ENCODE results near the gene SFTPD. TPM values are rescaled to one million over a fixed set of nuclear protein-coding genes. Genes with fewer than 3 reads are reported as not detected.

SFTPD gene
- total RNA-seq, 1 experiment from 2014 or later, result not detected

DNA sequence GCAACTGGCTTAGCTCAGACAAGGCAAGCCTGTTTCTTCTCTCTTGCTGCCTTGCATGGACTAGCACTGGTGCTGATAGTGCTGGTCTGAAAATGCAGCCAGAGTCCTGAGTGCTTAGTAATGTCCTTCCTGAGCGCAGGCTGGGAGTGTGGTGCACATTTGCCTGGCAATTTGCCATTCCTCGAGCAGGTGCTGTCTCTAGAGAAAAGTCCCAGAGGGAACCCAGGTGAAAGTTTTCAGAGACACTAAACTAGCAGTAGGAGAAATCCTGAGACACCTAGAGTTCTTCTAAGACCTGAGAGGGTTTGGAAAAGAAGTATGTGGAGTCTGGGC, 1.9 kb downstream of the SFTPD start:
- no peaks in the 10 kb centered on the region for H3K9me3 Mint-ChIP-seq (ENCODE audit: low read depth, unreplicated experiment)
- intact Hi-C loops (cut with micrococcal nuclease; ENCODE audit: unreplicated experiment), result no loop called here
- DNase-seq, result no peak
- no peak overlapping the region for H3K4me3 Mint-ChIP-seq (ENCODE audit: low read depth, unreplicated experiment)
- H3K27me3 Mint-ChIP-seq (ENCODE audit: unreplicated experiment), result peaks cover 97% of the 10 kb centered on the region
- TF ChIP-seq, protein P1, sequence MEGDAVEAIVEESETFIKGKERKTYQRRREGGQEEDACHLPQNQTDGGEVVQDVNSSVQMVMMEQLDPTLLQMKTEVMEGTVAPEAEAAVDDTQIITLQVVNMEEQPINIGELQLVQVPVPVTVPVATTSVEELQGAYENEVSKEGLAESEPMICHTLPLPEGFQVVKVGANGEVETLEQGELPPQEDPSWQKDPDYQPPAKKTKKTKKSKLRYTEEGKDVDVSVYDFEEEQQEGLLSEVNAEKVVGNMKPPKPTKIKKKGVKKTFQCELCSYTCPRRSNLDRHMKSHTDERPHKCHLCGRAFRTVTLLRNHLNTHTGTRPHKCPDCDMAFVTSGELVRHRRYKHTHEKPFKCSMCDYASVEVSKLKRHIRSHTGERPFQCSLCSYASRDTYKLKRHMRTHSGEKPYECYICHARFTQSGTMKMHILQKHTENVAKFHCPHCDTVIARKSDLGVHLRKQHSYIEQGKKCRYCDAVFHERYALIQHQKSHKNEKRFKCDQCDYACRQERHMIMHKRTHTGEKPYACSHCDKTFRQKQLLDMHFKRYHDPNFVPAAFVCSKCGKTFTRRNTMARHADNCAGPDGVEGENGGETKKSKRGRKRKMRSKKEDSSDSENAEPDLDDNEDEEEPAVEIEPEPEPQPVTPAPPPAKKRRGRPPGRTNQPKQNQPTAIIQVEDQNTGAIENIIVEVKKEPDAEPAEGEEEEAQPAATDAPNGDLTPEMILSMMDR (IDR thresholded peaks at IDR 0.05; ENCODE audit: unreplicated experiment), result no peak
- no peak overlapping the region for H3K27ac Mint-ChIP-seq (ENCODE audit: unreplicated experiment)
- peaks cover 8% of the 10 kb centered on the region for H3K4me1 Mint-ChIP-seq (ENCODE audit: low read depth, unreplicated experiment)
- no peaks in the 10 kb centered on the region for H3K36me3 Mint-ChIP-seq (ENCODE audit: insufficient read depth, unreplicated experiment)
- no TSS peak for BruUV-seq (replicated peaks)
- CTCF ChIA-PET, result no interaction called here

DNA sequence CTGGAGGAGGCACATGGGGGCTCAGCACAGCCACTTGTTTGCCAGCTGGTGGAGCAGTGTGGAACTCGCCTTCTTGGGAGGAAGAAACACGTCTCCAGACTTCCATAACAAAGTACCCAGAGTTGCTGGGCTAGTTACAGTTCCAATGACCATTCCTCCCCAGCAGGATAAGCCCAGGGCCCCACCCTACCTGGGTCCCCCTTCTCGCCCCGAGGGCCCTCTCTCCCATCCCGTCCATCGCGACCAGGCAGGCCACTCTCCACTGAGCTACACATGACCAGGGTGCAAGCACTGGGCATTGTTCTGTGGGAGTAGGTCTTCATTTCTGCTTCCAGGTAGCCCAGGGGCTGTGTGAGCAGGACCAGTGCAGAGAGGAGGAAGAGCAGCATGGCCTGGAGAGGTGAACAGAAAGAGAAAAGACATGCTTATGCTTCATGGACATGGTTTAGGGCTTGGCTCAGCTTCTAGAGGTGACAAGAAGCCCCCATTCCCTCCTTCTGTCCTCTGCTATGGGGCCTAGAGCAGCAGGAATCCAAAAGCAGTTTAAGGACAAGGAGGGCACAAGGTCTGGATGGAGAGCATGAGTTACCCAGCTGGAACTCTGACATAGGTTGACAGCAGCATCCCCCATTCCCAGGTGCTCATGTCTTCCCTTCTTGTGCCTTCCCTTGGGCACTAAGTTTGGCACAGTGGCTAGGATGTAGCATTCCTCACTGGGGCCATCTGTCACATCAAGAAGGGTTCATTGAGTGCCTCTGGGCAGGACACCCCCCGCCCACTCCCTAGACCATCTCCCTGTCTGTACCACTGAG, 2.4 kb downstream of the SFTPD start:
- no peak for DNase-seq
- BruUV-seq (replicated peaks), result no TSS peak
- CTCF ChIA-PET, result no interaction called here
- Mint-ChIP-seq H3K27me3 (ENCODE audit: unreplicated experiment) (peaks cover 97% of the 10 kb centered on the region), H3K4me3 (ENCODE audit: low read depth, unreplicated experiment) (no peak overlapping the region), H3K36me3 (ENCODE audit: insufficient read depth, unreplicated experiment) (no peaks in the 10 kb centered on the region), H3K4me1 (ENCODE audit: low read depth, unreplicated experiment) (peaks cover 8% of the 10 kb centered on the region), H3K27ac (ENCODE audit: unreplicated experiment) (no peak overlapping the region), H3K9me3 (ENCODE audit: low read depth, unreplicated experiment) (no peaks in the 10 kb centered on the region)
- TF ChIP-seq, protein P1 (IDR thresholded peaks at IDR 0.05; ENCODE audit: unreplicated experiment), result no peak
- intact Hi-C loops (cut with micrococcal nuclease; ENCODE audit: unreplicated experiment), result no loop called here

DNA sequence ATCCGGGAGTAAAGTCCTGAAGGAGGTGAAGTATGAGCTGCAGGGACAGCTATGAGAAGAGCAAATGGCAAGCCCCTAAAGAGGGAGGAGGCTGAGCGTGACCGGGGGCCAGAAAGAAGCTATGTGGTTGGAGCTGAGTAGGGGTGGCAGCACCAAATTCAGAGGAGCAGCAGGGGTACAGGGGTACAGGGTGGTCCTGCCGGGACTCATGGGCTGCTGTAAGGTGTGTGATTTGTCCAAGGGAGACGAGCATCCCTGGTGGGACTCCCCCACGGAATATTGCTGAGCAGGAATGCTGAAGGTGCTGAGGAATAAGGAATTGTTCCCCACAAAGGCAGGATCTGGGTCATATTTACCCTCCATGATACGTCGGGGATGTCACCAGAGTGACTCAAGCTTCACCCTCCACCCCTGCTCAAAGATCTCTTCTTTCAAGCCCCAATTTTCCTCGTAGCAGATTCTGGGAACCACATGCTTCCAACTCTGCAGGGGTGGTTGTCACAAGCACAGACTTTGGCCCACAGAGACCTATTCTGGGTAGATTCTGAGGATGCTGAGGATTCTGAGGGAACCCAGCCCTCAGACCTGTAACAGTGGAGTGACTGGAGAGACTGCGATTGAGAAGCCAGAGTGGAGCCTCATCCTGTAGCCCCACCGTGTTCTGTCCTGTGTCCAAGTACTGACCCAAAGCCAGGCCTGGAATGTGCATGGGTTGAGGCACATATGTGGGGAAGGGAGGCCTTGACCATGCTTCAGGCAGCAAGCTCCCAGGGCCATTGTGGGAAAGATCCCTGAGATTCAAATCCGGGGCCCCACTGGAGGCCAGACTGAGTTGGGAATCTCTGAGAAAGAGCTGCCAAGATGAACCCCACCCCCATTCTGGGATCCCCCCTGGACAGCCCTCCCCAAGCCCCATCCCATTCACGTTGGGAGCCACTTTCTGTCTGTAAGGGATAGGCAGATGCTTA, 4.2 kb downstream of the SFTPD start:
- Mint-ChIP-seq H3K36me3 (ENCODE audit: insufficient read depth, unreplicated experiment) (no peaks in the 10 kb centered on the region), H3K4me1 (ENCODE audit: low read depth, unreplicated experiment) (peaks cover 7% of the 10 kb centered on the region), H3K27me3 (ENCODE audit: unreplicated experiment) (peaks cover 100% of the 10 kb centered on the region), H3K4me3 (ENCODE audit: low read depth, unreplicated experiment) (no peak overlapping the region), H3K9me3 (ENCODE audit: low read depth, unreplicated experiment) (no peaks in the 10 kb centered on the region), H3K27ac (ENCODE audit: unreplicated experiment) (no peak overlapping the region)
- CTCF ChIA-PET, result no interaction called here
- intact Hi-C loops (cut with micrococcal nuclease; ENCODE audit: unreplicated experiment), result no loop called here
- BruUV-seq (replicated peaks), result no TSS peak
- TF ChIP-seq, protein P1 (IDR thresholded peaks at IDR 0.05; ENCODE audit: unreplicated experiment), result no peak
- DNase-seq, result no peak

DNA sequence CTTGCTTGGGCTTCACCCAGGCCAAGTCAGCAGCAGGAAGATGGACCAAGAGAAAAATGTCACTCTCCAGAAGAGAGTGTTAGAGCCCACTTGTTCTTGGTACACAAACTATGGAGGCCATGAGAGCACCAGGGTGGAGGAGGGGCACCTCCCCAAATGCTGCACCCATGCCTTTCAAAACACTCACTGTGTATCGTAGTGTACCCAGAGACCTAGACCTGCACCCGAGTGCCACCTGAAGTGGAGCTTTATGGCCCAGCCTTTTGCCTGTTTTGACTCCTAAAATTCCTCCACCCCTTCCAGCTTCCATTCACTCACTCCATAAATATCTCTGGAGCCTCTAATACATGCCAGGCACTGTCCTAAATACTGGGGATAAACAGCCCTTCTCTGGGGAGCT, 5.0 kb downstream of the SFTPD start:
- Mint-ChIP-seq H3K9me3 (ENCODE audit: low read depth, unreplicated experiment) (no peaks in the 10 kb centered on the region), H3K36me3 (ENCODE audit: insufficient read depth, unreplicated experiment) (no peaks in the 10 kb centered on the region), H3K4me3 (ENCODE audit: low read depth, unreplicated experiment) (no peak overlapping the region), H3K27ac (ENCODE audit: unreplicated experiment) (no peak overlapping the region), H3K4me1 (ENCODE audit: low read depth, unreplicated experiment) (no peaks in the 10 kb centered on the region), H3K27me3 (ENCODE audit: unreplicated experiment) (peaks cover 100% of the 10 kb centered on the region)
- intact Hi-C loops (cut with micrococcal nuclease; ENCODE audit: unreplicated experiment), result no loop called here
- CTCF ChIA-PET, result no interaction called here
- BruUV-seq (replicated peaks), result no TSS peak
- TF ChIP-seq, protein P1 (IDR thresholded peaks at IDR 0.05; ENCODE audit: unreplicated experiment), result no peak
- DNase-seq, result no peak

Data from Calu3 (cell line).